Measurements from ENCODE around the gene TMEM220.

The TMEM220 gene

GRCh38 chr17:10729334-10730193 is at the start of gene TMEM220:
TMEM220 (minus strand) TSS chr17:10730023; CDS start chr17:10729851, 172 bp downstream.
- DNase-seq (ENCODE audit: low spot score): peak; percentile 70

- no peak for DNase-seq (ENCODE audit: low spot score)
These were observed 49.8 kb upstream of the TMEM220 start for GRCh38 chr17:10779609-10780008.

- no peak for DNase-seq (ENCODE audit: low spot score)
These were observed 48.1 kb upstream of the TMEM220 start for GRCh38 chr17:10777890-10778289.

- no peak for DNase-seq (ENCODE audit: low spot score)
These were observed 47.4 kb upstream of the TMEM220 start for GRCh38 chr17:10777131-10777807.

GRCh38 chr17:10776381-10776780 is 46.6 kb upstream of the TMEM220 start:
- DNase-seq (ENCODE audit: low spot score): no peak

- no peak for DNase-seq (ENCODE audit: low spot score)
These were observed 46.0 kb upstream of the TMEM220 start for GRCh38 chr17:10775740-10776356.

- no peak for DNase-seq (ENCODE audit: low spot score)
These were observed 45.2 kb upstream of the TMEM220 start for GRCh38 chr17:10775058-10775457.

GRCh38 chr17:10773391-10773790 is 43.6 kb upstream of the TMEM220 start:
- no peak for DNase-seq (ENCODE audit: low spot score)

- no peak for DNase-seq (ENCODE audit: low spot score)
These were observed 42.9 kb upstream of the TMEM220 start for GRCh38 chr17:10772425-10773380.

- no peak for DNase-seq (ENCODE audit: low spot score)
These were observed 41.3 kb upstream of the TMEM220 start for GRCh38 chr17:10771148-10771547.

- DNase-seq (ENCODE audit: low spot score): no peak
These were observed 40.0 kb upstream of the TMEM220 start for GRCh38 chr17:10769840-10770239.

- no peak for DNase-seq (ENCODE audit: low spot score)
These were observed 39.0 kb upstream of the TMEM220 start for GRCh38 chr17:10768750-10769251.

- no peak for DNase-seq (ENCODE audit: low spot score)
These were observed 37.4 kb upstream of the TMEM220 start for GRCh38 chr17:10767232-10767631.

- no peak for DNase-seq (ENCODE audit: low spot score)
These were observed 32.2 kb upstream of the TMEM220 start for GRCh38 chr17:10762037-10762436.

- no peak for DNase-seq (ENCODE audit: low spot score)
These were observed 31.5 kb upstream of the TMEM220 start for GRCh38 chr17:10761281-10761680.

- no peak for DNase-seq (ENCODE audit: low spot score)
These were observed 28.2 kb upstream of the TMEM220 start for GRCh38 chr17:10758062-10758461.

GRCh38 chr17:10757647-10758046 is 27.8 kb upstream of the TMEM220 start:
- no peak for DNase-seq (ENCODE audit: low spot score)

GRCh38 chr17:10757067-10757466 is 27.2 kb upstream of the TMEM220 start:
- no peak for DNase-seq (ENCODE audit: low spot score)

- DNase-seq (ENCODE audit: low spot score): no peak
These were observed 26.8 kb upstream of the TMEM220 start for GRCh38 chr17:10756619-10757018.

- no peak for DNase-seq (ENCODE audit: low spot score)
These were observed 26.4 kb upstream of the TMEM220 start for GRCh38 chr17:10756185-10756584.

- DNase-seq (ENCODE audit: low spot score): no peak
These were observed 25.8 kb upstream of the TMEM220 start for GRCh38 chr17:10755592-10756127.

All from AG08395 (cell line).